ENCODE measurements around the gene KLK11. TPM values are rescaled to one million over a fixed set of nuclear protein-coding genes. Genes with fewer than 3 reads are reported as not detected.

Gene KLK11
- total RNA-seq, 1 donor from 2014 or later: not detected

DNA sequence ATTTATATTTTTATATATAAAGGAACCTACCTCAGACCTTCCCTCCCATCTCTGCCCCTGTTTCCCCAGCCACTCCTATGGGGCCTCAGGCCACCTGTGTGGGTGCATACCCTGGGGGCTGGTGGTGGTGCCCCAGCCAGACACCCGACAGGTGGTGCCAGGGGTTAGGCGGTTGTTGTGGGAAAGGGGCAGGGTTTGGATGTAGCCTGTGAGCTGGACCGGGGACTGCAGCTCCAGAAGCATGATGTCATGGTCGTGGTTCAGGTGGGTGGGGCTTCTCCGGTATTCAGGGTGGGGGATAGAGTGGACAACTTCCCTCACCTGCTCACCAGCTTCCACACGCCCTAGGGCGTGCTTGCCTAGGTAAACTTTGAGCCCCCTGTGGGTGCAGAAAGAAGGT, 33.3 kb upstream of the KLK11 start:
- no peak overlapping the region for H3K4me2 ChIP-seq
- no peaks in the 10 kb centered on the region for H4K20me1 ChIP-seq (ENCODE audit: low read depth)
- Mint-ChIP-seq H3K9me3 (no peaks in the 10 kb centered on the region), H3K27ac (no peak overlapping the region), H3K36me3 (no peaks in the 10 kb centered on the region), H3K4me1 (no peaks in the 10 kb centered on the region), H3K4me3 (no peak overlapping the region), H3K27me3 (ENCODE audit: insufficient read depth, low read depth) (peaks cover 20% of the 10 kb centered on the region)
- H3K27me3 ChIP-seq: peaks cover 11% of the 10 kb centered on the region
- no peak overlapping the region for H3K4me3 ChIP-seq
- H3K9ac ChIP-seq: no peak overlapping the region
- H3K36me3 ChIP-seq: no peaks in the 10 kb centered on the region
- H3F3A ChIP-seq (ENCODE audit: low read depth): no peaks in the 10 kb centered on the region
- TF ChIP-seq EZH2phosphoT487 (IDR thresholded peaks at IDR 0.05) (no peak), EZH2 (IDR thresholded peaks at IDR 0.05) (no peak)
- TF ChIP-seq, protein P1, sequence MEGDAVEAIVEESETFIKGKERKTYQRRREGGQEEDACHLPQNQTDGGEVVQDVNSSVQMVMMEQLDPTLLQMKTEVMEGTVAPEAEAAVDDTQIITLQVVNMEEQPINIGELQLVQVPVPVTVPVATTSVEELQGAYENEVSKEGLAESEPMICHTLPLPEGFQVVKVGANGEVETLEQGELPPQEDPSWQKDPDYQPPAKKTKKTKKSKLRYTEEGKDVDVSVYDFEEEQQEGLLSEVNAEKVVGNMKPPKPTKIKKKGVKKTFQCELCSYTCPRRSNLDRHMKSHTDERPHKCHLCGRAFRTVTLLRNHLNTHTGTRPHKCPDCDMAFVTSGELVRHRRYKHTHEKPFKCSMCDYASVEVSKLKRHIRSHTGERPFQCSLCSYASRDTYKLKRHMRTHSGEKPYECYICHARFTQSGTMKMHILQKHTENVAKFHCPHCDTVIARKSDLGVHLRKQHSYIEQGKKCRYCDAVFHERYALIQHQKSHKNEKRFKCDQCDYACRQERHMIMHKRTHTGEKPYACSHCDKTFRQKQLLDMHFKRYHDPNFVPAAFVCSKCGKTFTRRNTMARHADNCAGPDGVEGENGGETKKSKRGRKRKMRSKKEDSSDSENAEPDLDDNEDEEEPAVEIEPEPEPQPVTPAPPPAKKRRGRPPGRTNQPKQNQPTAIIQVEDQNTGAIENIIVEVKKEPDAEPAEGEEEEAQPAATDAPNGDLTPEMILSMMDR (IDR thresholded peaks at IDR 0.05): no peak
- H3K79me2 ChIP-seq (ENCODE audit: low read depth): no peaks in the 10 kb centered on the region
- H3K4me1 ChIP-seq: no peaks in the 10 kb centered on the region
- H2AFZ ChIP-seq (replicated peaks): no peak overlapping the region
- no peak for DNase-seq (ENCODE audit: low spot score)
- H3K9me3 ChIP-seq (ENCODE audit: low read depth): no peaks in the 10 kb centered on the region
- H3K27ac ChIP-seq: no peak overlapping the region

DNA sequence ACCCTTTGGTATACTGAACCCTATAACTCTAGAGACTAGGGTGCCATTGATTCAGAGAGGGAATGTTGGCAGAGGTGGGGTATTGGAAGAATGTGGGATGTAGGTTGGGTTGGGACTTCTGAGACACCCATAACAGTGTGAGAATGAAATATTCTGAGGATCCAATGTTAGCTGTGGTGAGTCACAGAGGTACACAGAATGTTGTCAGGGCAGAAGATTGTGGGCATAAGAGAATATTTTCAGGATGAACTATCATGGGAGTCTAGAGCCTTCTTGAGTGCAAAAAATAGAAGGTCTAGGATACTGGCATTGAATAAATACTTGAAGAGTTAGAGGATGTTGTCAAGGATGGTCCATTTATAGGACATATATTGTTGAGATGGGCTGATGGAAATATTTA, 29.4 kb upstream of the KLK11 start:
- Histone ChIP-seq H3K36me3 (no peaks in the 10 kb centered on the region), H3K4me1 (no peaks in the 10 kb centered on the region), H3K27me3 (no peaks in the 10 kb centered on the region), H3F3A (ENCODE audit: low read depth) (no peaks in the 10 kb centered on the region), H4K20me1 (ENCODE audit: low read depth) (no peaks in the 10 kb centered on the region), H3K27ac (no peak overlapping the region), H3K4me3 (no peak overlapping the region), H2AFZ (replicated peaks) (no peak overlapping the region), H3K9me3 (ENCODE audit: low read depth) (no peaks in the 10 kb centered on the region), H3K79me2 (ENCODE audit: low read depth) (no peaks in the 10 kb centered on the region), H3K9ac (no peak overlapping the region), H3K4me2 (no peak overlapping the region)
- Mint-ChIP-seq H3K36me3 (no peaks in the 10 kb centered on the region), H3K4me1 (peaks cover 7% of the 10 kb centered on the region), H3K27ac (no peak overlapping the region), H3K27me3 (ENCODE audit: insufficient read depth, low read depth) (peaks cover 22% of the 10 kb centered on the region), H3K9me3 (no peaks in the 10 kb centered on the region), H3K4me3 (no peak overlapping the region)
- DNase-seq (ENCODE audit: low spot score): no peak
- TF ChIP-seq EZH2 (IDR thresholded peaks at IDR 0.05) (no peak), EZH2phosphoT487 (IDR thresholded peaks at IDR 0.05) (no peak)
- TF ChIP-seq, protein P1 (IDR thresholded peaks at IDR 0.05): no peak

DNA sequence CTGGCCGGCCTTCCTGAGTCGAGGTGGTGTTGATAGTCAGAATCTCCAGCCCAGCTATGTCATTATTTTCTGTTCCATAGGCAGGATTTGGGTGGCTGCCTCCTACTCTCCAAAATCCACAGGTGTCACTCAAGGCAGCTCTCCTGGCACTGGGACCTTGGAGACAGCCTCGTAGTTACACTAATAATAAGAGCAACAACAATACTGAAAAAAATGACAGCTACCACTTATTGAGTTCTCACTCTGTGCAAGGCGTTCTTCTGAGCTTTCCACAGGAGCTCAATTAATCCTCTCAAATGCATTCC, 20.6 kb upstream of the KLK11 start:
- H3K9me3 Mint-ChIP-seq: no peaks in the 10 kb centered on the region
- H3K27me3 Mint-ChIP-seq (ENCODE audit: insufficient read depth, low read depth): peaks cover 4% of the 10 kb centered on the region
- Histone ChIP-seq H4K20me1 (ENCODE audit: low read depth) (no peaks in the 10 kb centered on the region), H3K27me3 (no peaks in the 10 kb centered on the region), H3K4me2 (peak overlapping the region; percentile 48), H3K4me1 (peaks cover 10% of the 10 kb centered on the region), H3K36me3 (no peaks in the 10 kb centered on the region), H2AFZ (replicated peaks) (peak overlapping the region; percentile 55), H3K9ac (no peak overlapping the region), H3K27ac (no peak overlapping the region), H3K4me3 (no peak overlapping the region), H3K9me3 (ENCODE audit: low read depth) (no peaks in the 10 kb centered on the region), H3F3A (ENCODE audit: low read depth) (peaks cover 15% of the 10 kb centered on the region), H3K79me2 (ENCODE audit: low read depth) (no peaks in the 10 kb centered on the region)
- H3K27ac Mint-ChIP-seq: peak overlapping the region; percentile 14
- TF ChIP-seq, protein P1 (IDR thresholded peaks at IDR 0.05): no peak
- no peak for TF ChIP-seq EZH2 (IDR thresholded peaks at IDR 0.05)
- TF ChIP-seq EZH2phosphoT487 (IDR thresholded peaks at IDR 0.05): no peak
- peaks cover 11% of the 10 kb centered on the region for H3K4me1 Mint-ChIP-seq
- H3K36me3 Mint-ChIP-seq: no peaks in the 10 kb centered on the region
- DNase-seq (ENCODE audit: low spot score): no peak
- no peak overlapping the region for H3K4me3 Mint-ChIP-seq

DNA sequence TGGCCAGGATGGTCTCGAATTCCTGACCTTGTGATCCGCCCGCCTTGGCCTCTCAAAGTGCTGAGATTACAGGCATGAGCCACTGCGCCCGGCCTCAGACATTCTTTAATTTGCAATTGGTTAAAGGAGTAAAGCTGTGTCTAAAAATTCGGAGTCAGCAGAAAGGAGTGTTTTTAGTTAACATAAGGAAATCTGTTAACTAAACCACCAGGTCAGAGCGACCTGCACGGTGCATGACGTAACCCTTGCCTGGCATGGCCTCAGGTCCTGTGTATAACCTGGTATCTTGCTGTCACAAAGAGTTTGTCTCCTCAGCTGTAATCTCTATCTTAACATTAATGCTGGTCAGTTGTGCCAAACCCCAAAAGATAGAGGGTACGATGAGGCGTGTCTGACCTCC, 17.9 kb upstream of the KLK11 start:
- H3K4me3 Mint-ChIP-seq: no peak overlapping the region
- Histone ChIP-seq H3K27ac (no peak overlapping the region), H3K9ac (no peak overlapping the region), H3K36me3 (no peaks in the 10 kb centered on the region), H3K79me2 (ENCODE audit: low read depth) (no peaks in the 10 kb centered on the region), H2AFZ (replicated peaks) (no peak overlapping the region), H3K4me3 (no peak overlapping the region), H4K20me1 (ENCODE audit: low read depth) (no peaks in the 10 kb centered on the region), H3F3A (ENCODE audit: low read depth) (peaks cover 15% of the 10 kb centered on the region), H3K27me3 (no peaks in the 10 kb centered on the region), H3K4me2 (no peak overlapping the region), H3K4me1 (peaks cover 10% of the 10 kb centered on the region), H3K9me3 (ENCODE audit: low read depth) (no peaks in the 10 kb centered on the region)
- H3K9me3 Mint-ChIP-seq: no peaks in the 10 kb centered on the region
- no peak overlapping the region for H3K27ac Mint-ChIP-seq
- no peaks in the 10 kb centered on the region for H3K36me3 Mint-ChIP-seq
- peaks cover 4% of the 10 kb centered on the region for H3K27me3 Mint-ChIP-seq (ENCODE audit: insufficient read depth, low read depth)
- no peak for DNase-seq (ENCODE audit: low spot score)
- TF ChIP-seq EZH2 (IDR thresholded peaks at IDR 0.05) (no peak), EZH2phosphoT487 (IDR thresholded peaks at IDR 0.05) (no peak)
- TF ChIP-seq, protein P1 (IDR thresholded peaks at IDR 0.05): no peak
- H3K4me1 Mint-ChIP-seq: peaks cover 11% of the 10 kb centered on the region
